Glutamatergic neuron (in vitro differentiated cells): ENCODE data around the gene UQCRC1. TPM values are rescaled to one million over a fixed set of nuclear protein-coding genes. Genes with fewer than 3 reads are reported as not detected.

Experiments
- DNase-seq: peaks from one replicate; pipeline ENCODE4 v3.0.0; 2022
- H3K27ac Mint-ChIP-seq: one replicate; pipeline ENCODE4 v1.8.0; 2020; ENCODE audit warnings: mild to moderate bottlenecking, mixed read lengths, inconsistent platforms; ENCODE audit not compliant: unreplicated experiment
- H3K27me3 Mint-ChIP-seq: one replicate; pipeline ENCODE4 v1.8.0; 2020; ENCODE audit warnings: mild to moderate bottlenecking, moderate library complexity, mixed read lengths, inconsistent platforms; ENCODE audit not compliant: unreplicated experiment
- H3K36me3 Mint-ChIP-seq: one replicate; pipeline ENCODE4 v1.8.0; 2020; ENCODE audit warnings: mild to moderate bottlenecking, mixed read lengths, inconsistent platforms; ENCODE audit not compliant: unreplicated experiment
- H3K4me1 Mint-ChIP-seq: one replicate; pipeline ENCODE4 v1.8.0; 2020; ENCODE audit warnings: mild to moderate bottlenecking, low read depth, mixed read lengths, inconsistent platforms; ENCODE audit not compliant: unreplicated experiment
- H3K4me3 Mint-ChIP-seq: one replicate; pipeline ENCODE4 v1.8.0; 2020; ENCODE audit warnings: mild to moderate bottlenecking, mixed read lengths, inconsistent platforms; ENCODE audit not compliant: unreplicated experiment
- H3K9me3 Mint-ChIP-seq: one replicate; pipeline ENCODE4 v1.8.0; 2020; ENCODE audit warnings: mild to moderate bottlenecking, moderate library complexity, mixed read lengths, inconsistent platforms; ENCODE audit not compliant: unreplicated experiment
- total RNA-seq: library from RNA; stranded (reverse); fragmentation: NEBNext Ultra II Directional; extraction: Animal tissue kit (Norgen Biotek cat#: 25700); gene quantifications from one replicate; pipeline ENCODE4 v1.2.1, GENCODE V29; 2021; ENCODE audit not compliant: unreplicated experiment
- TF ChIP-seq, protein P1 (sequence below): fragments of 200-600 bp; sonication (generic); IDR thresholded peaks from one replicate; pipeline ENCODE4 v1.5.0; 2021; ENCODE audit not compliant: partially characterized antibody, unreplicated experiment

Gene UQCRC1
- total RNA-seq, 1 donor from 2014 or later: 242 TPM

DNA sequence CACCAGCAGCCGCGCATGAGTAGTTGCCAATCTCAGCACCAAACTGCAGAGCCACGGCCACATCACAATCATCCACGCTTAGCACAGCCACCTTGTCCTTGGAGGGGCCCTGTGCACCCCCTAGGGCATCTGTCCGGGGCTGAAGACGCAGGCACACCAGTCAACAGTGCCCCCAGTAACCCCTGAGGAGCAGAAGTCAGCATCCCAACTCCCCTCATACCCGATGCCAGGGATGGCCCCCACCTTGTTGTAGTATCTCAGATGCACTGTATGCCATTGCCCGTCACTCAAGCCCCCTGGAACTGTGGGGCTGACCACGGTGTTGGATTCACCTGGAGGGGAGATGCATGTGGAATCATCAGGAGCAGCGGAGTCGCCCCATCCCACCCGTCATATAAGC, 45.6 kb upstream of the UQCRC1 start:
- H3K27ac Mint-ChIP-seq: no peak overlapping the region
- H3K4me3 Mint-ChIP-seq: peak overlapping the region; percentile 70
- TF ChIP-seq, protein P1, sequence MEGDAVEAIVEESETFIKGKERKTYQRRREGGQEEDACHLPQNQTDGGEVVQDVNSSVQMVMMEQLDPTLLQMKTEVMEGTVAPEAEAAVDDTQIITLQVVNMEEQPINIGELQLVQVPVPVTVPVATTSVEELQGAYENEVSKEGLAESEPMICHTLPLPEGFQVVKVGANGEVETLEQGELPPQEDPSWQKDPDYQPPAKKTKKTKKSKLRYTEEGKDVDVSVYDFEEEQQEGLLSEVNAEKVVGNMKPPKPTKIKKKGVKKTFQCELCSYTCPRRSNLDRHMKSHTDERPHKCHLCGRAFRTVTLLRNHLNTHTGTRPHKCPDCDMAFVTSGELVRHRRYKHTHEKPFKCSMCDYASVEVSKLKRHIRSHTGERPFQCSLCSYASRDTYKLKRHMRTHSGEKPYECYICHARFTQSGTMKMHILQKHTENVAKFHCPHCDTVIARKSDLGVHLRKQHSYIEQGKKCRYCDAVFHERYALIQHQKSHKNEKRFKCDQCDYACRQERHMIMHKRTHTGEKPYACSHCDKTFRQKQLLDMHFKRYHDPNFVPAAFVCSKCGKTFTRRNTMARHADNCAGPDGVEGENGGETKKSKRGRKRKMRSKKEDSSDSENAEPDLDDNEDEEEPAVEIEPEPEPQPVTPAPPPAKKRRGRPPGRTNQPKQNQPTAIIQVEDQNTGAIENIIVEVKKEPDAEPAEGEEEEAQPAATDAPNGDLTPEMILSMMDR: no peak
- peaks cover 23% of the 10 kb centered on the region for H3K36me3 Mint-ChIP-seq
- peaks cover 10% of the 10 kb centered on the region for H3K27me3 Mint-ChIP-seq
- no peak for DNase-seq
- peaks cover 6% of the 10 kb centered on the region for H3K4me1 Mint-ChIP-seq
- peaks cover 26% of the 10 kb centered on the region for H3K9me3 Mint-ChIP-seq

DNA sequence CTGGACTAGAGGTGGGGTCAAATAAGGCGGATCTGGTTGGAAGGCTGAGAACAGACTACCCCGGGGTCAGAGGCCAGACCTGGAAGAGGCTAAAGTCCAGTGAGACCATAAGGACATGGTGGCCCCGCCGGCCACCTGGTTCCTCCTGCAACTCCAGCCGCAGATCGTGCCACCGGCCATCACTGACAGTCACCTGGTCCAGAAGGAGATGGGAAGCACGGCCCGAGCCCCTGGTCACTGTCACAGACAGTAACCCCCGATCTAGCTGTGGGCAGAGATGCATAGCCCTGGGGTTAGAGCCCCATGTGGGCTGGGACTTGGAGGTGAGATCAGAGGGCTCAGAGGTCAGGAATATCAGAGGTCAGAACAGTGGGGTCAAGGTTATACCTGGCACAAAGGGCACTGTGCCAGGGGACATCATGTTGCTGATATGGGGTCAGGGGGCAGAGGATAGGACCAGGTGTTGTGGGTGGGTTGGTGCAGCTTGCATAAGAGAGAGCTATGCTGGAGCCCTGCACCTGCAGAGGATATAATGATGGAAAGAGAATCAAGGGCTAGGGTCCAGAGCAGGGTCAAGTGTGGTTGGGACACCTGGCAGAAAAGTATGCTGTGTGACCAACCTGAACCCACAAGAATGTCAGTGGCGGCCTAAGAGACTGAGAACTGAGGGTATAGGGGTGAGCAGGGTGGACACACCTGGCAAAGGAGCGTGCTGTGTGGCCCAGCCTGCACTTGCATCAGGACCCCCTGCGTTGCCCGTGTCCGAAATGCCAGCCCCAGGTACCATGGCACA, 43.7 kb upstream of the UQCRC1 start:
- Mint-ChIP-seq H3K9me3 (peaks cover 18% of the 10 kb centered on the region), H3K36me3 (peaks cover 9% of the 10 kb centered on the region), H3K27ac (no peak overlapping the region), H3K4me1 (no peaks in the 10 kb centered on the region), H3K27me3 (peaks cover 10% of the 10 kb centered on the region), H3K4me3 (no peak overlapping the region)
- DNase-seq: no peak
- TF ChIP-seq, protein P1: no peak

DNA sequence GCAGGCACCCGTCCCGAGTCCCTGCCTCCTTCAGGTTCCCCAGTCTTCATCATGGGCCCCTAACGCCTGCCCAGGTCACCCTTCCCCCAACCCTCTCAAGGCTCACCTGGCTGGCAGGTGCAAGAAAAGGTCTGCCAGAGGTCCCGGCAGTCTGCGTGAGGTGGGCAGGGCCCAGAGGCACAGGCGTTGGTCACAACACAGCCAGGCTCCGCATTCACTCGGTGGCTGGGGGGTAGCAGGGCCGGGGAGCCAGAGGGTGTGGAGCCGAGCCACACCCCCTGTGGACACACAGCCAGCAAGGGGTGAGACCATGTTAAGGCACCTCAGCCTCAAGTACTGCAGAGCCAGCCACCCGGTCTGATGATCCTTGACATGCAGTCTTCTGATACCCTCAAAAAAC, 42.3 kb upstream of the UQCRC1 start:
- no peak overlapping the region for H3K27ac Mint-ChIP-seq
- DNase-seq: no peak
- no peak overlapping the region for H3K4me3 Mint-ChIP-seq
- H3K4me1 Mint-ChIP-seq: no peaks in the 10 kb centered on the region
- peaks cover 11% of the 10 kb centered on the region for H3K27me3 Mint-ChIP-seq
- H3K9me3 Mint-ChIP-seq: peaks cover 15% of the 10 kb centered on the region
- TF ChIP-seq, protein P1: no peak
- peaks cover 4% of the 10 kb centered on the region for H3K36me3 Mint-ChIP-seq

DNA sequence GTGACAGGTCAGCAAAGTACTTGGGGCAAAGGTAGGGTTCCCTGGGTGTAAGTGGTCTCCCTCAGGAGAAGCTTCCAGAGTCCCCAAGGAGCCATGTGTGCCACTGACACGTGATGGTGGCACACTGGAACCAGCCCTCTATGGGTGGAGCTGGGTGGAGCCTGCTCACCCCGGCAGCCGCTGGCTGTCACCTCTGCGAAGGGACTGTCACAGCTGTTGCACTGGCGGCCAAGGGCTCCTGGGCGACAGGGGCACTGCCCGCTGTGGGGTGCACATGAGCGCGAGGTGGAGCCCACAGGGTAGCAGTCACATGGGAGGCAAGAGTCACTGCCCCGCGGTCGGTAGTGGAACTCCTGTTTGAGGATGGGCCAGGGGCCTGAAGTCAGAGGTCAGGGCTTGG, 41.3 kb upstream of the UQCRC1 start:
- no peaks in the 10 kb centered on the region for H3K4me1 Mint-ChIP-seq
- no peak for DNase-seq
- peaks cover 13% of the 10 kb centered on the region for H3K27me3 Mint-ChIP-seq
- peaks cover 15% of the 10 kb centered on the region for H3K9me3 Mint-ChIP-seq
- TF ChIP-seq, protein P1: no peak
- peaks cover 4% of the 10 kb centered on the region for H3K36me3 Mint-ChIP-seq
- H3K27ac Mint-ChIP-seq: no peak overlapping the region
- no peak overlapping the region for H3K4me3 Mint-ChIP-seq

DNA sequence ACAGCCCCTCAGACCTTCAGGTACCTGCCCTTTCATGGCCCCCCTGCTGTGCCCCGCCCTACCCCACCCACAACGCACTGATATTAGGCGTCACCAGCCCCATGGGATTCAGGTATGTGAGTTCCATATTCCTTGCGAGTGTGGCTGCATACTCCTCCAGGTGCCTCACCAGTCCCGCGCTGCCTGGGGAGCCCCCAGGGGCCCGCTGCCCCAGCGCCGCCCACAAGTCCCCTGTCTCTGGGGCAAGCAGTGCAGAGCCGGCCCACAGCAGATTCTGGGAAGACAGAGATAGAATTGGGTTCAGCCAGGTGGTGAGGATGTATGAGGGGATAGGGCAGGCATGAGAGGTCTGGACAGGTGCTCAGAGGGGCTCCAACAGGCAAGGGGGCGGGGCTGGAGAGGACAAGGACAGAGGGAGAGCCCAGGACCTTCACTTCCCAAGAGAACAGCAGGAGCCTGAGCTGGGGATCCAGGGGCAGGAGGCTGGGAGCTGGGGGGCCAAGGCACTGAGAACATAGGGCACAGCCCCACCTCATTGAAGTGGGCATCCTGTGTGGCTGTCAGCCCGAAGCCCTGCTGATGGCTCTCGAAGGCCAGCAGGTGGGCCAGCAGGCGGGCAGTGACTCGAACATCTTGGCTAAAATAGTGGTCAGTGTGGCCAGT, 38.9 kb upstream of the UQCRC1 start:
- Mint-ChIP-seq H3K4me3 (no peak overlapping the region), H3K36me3 (peaks cover 9% of the 10 kb centered on the region)
- TF ChIP-seq, protein P1: no peak

More for the DNA sequence above, 38.9 kb upstream of the UQCRC1 start:
- DNase-seq: no peak
- Mint-ChIP-seq H3K9me3 (peaks cover 6% of the 10 kb centered on the region), H3K4me1 (peaks cover 1% of the 10 kb centered on the region), H3K27ac (no peak overlapping the region), H3K27me3 (peaks cover 9% of the 10 kb centered on the region)
